Left forelimb (tissue), 1 donor: ENCODE results near the gene ZNF652.
"Not testable (repeated sequence)": the region's sequence is repeated elsewhere in the genome, so short reads cannot be mapped to it uniquely, and the experiment has no call there.

ENCODE experiments used
- DNase-seq: peaks from one replicate; pipeline ENCODE4 v3.0.0-alpha.2; 2018; ENCODE audit warnings: low spot score

Gene ZNF652

GRCh38 chr17:49386373-49386772 lies 24.3 kb upstream of the ZNF652 start:
- no peak for DNase-seq

GRCh38 chr17:49384951-49385350 lies 22.9 kb upstream of the ZNF652 start:
- no peak for DNase-seq

GRCh38 chr17:49383060-49383459 lies 21.0 kb upstream of the ZNF652 start:
- DNase-seq, result no peak

- no peak for DNase-seq
Observed at GRCh38 chr17:49382556-49382955, 20.5 kb upstream of the ZNF652 start.

- no peak for DNase-seq
Observed at GRCh38 chr17:49381793-49382192, 19.7 kb upstream of the ZNF652 start.

- no peak for DNase-seq
Observed at GRCh38 chr17:49381033-49381432, 19.0 kb upstream of the ZNF652 start.

- no peak for DNase-seq
Observed at GRCh38 chr17:49379926-49380325, 17.9 kb upstream of the ZNF652 start.

- DNase-seq, result no peak
Observed at GRCh38 chr17:49378311-49378710, 16.3 kb upstream of the ZNF652 start.

GRCh38 chr17:49375544-49375943 lies 13.5 kb upstream of the ZNF652 start:
- no peak for DNase-seq

- DNase-seq, result no peak
Observed at GRCh38 chr17:49373115-49373514, 11.1 kb upstream of the ZNF652 start.

- DNase-seq, result no peak
Observed at GRCh38 chr17:49372425-49372824, 10.4 kb upstream of the ZNF652 start.

- no peak for DNase-seq
Observed at GRCh38 chr17:49370971-49371834, 9.2 kb upstream of the ZNF652 start.

- no peak for DNase-seq
Observed at GRCh38 chr17:49369760-49370159, 7.7 kb upstream of the ZNF652 start.

GRCh38 chr17:49369089-49369488 lies 7.0 kb upstream of the ZNF652 start:
- DNase-seq, result no peak

GRCh38 chr17:49365667-49366066 lies 3.6 kb upstream of the ZNF652 start:
- DNase-seq, result no peak

- not testable (repeated sequence) for DNase-seq
Observed at GRCh38 chr17:49365126-49365525, 3.1 kb upstream of the ZNF652 start.

- no peak for DNase-seq
Observed at GRCh38 chr17:49364119-49364518, 2.1 kb upstream of the ZNF652 start.

- DNase-seq, result no peak
Observed at GRCh38 chr17:49363251-49363650, 1.2 kb upstream of the ZNF652 start.

GRCh38 chr17:49362723-49363117 lies 670 bp upstream of the ZNF652 start:
- no peak for DNase-seq

GRCh38 chr17:49361129-49361901 lies 735 bp downstream of the ZNF652 start:
- DNase-seq, result peak; percentile 69

- DNase-seq, result no peak
Observed at GRCh38 chr17:49360796-49361128, 1.3 kb downstream of the ZNF652 start.

GRCh38 chr17:49359990-49360795 lies 1.9 kb downstream of the ZNF652 start:
- DNase-seq, result no peak
